Measurements from ENCODE around the gene FHOD1.

DNA sequence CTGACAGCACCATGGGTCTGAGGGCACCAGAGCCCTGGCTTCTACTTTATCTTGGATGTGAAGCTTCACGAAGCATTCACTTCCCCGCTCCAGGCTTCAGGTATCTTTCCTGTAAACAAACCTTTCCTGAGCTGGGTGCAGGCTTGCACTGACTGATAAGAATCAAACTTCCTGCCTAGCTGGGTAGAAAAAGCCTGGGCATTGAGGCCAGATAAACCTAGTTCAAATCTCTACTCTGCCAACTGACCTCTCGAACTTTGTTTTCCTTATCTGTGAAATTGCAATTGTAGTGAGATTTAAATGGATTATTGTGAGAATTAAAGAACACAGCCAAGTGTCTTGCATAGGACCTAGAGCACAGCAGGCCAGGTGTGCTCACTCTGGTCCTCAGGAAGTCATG is 23.3 kb downstream of the FHOD1 start:
- TF ChIP-seq, protein P1, sequence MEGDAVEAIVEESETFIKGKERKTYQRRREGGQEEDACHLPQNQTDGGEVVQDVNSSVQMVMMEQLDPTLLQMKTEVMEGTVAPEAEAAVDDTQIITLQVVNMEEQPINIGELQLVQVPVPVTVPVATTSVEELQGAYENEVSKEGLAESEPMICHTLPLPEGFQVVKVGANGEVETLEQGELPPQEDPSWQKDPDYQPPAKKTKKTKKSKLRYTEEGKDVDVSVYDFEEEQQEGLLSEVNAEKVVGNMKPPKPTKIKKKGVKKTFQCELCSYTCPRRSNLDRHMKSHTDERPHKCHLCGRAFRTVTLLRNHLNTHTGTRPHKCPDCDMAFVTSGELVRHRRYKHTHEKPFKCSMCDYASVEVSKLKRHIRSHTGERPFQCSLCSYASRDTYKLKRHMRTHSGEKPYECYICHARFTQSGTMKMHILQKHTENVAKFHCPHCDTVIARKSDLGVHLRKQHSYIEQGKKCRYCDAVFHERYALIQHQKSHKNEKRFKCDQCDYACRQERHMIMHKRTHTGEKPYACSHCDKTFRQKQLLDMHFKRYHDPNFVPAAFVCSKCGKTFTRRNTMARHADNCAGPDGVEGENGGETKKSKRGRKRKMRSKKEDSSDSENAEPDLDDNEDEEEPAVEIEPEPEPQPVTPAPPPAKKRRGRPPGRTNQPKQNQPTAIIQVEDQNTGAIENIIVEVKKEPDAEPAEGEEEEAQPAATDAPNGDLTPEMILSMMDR (tag by site-specific recombination; IDR thresholded peaks at IDR 0.05) = no peak
- TF ChIP-seq ZNF560 (tag by site-specific recombination; IDR thresholded peaks at IDR 0.05; ENCODE audit: borderline replicate concordance) (no peak), ZNF426 (tag by site-specific recombination; IDR thresholded peaks at IDR 0.05) (no peak), ZBTB7A (tag by site-specific recombination; IDR thresholded peaks at IDR 0.05; ENCODE audit: low read depth) (no peak), ZNF175 (tag by site-specific recombination; IDR thresholded peaks at IDR 0.05) (no peak), SCRT2 (tag by site-specific recombination; IDR thresholded peaks at IDR 0.05) (no peak), ZNF549 (tag by site-specific recombination; IDR thresholded peaks at IDR 0.05) (no peak)
- TF ChIP-seq, protein P2, sequence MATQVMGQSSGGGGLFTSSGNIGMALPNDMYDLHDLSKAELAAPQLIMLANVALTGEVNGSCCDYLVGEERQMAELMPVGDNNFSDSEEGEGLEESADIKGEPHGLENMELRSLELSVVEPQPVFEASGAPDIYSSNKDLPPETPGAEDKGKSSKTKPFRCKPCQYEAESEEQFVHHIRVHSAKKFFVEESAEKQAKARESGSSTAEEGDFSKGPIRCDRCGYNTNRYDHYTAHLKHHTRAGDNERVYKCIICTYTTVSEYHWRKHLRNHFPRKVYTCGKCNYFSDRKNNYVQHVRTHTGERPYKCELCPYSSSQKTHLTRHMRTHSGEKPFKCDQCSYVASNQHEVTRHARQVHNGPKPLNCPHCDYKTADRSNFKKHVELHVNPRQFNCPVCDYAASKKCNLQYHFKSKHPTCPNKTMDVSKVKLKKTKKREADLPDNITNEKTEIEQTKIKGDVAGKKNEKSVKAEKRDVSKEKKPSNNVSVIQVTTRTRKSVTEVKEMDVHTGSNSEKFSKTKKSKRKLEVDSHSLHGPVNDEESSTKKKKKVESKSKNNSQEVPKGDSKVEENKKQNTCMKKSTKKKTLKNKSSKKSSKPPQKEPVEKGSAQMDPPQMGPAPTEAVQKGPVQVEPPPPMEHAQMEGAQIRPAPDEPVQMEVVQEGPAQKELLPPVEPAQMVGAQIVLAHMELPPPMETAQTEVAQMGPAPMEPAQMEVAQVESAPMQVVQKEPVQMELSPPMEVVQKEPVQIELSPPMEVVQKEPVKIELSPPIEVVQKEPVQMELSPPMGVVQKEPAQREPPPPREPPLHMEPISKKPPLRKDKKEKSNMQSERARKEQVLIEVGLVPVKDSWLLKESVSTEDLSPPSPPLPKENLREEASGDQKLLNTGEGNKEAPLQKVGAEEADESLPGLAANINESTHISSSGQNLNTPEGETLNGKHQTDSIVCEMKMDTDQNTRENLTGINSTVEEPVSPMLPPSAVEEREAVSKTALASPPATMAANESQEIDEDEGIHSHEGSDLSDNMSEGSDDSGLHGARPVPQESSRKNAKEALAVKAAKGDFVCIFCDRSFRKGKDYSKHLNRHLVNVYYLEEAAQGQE (tag by site-specific recombination; IDR thresholded peaks at IDR 0.05) = no peak
- TF ChIP-seq, protein P3, sequence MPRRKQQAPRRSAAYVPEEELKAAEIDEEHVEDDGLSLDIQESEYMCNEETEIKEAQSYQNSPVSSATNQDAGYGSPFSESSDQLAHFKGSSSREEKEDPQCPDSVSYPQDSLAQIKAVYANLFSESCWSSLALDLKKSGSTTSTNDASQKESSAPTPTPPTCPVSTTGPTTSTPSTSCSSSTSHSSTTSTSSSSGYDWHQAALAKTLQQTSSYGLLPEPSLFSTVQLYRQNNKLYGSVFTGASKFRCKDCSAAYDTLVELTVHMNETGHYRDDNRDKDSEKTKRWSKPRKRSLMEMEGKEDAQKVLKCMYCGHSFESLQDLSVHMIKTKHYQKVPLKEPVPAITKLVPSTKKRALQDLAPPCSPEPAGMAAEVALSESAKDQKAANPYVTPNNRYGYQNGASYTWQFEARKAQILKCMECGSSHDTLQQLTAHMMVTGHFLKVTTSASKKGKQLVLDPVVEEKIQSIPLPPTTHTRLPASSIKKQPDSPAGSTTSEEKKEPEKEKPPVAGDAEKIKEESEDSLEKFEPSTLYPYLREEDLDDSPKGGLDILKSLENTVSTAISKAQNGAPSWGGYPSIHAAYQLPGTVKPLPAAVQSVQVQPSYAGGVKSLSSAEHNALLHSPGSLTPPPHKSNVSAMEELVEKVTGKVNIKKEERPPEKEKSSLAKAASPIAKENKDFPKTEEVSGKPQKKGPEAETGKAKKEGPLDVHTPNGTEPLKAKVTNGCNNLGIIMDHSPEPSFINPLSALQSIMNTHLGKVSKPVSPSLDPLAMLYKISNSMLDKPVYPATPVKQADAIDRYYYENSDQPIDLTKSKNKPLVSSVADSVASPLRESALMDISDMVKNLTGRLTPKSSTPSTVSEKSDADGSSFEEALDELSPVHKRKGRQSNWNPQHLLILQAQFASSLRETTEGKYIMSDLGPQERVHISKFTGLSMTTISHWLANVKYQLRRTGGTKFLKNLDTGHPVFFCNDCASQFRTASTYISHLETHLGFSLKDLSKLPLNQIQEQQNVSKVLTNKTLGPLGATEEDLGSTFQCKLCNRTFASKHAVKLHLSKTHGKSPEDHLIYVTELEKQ (tag by site-specific recombination; IDR thresholded peaks at IDR 0.05; ENCODE audit: borderline replicate concordance) = no peak

Measured in HEK293 (cell line).